GM12801 (cell line): ENCODE measurements around the gene KCNMA1.

Experiments
- TF ChIP-seq, protein P1 (sequence below): IDR thresholded peaks from one replicate; pipeline ENCODE4 v1.5.1; 2011; ENCODE audit warnings: control low read depth; ENCODE audit not compliant: insufficient read length; ENCODE audit errors: extremely low read depth

The KCNMA1 gene

DNA sequence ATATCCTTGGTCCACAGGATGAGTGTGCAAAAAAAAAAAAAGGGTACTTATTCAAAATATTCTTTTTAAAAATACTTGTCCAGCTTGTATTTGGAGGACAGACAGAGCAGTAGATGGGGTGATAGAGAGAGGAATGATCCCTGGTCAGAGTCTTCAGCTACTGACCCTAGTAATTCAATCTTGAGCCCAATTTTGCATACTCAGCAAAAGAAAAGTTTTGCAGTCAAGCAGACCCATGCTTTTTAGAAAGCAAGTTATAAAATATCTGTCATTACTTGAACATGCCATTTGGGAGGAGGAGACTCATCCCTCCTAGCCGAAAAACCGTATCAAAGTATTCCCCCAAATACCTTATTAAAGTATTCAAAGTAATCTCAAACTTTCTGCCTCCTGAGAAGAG is 585.0 kb downstream of the KCNMA1 start:
- TF ChIP-seq, protein P1, sequence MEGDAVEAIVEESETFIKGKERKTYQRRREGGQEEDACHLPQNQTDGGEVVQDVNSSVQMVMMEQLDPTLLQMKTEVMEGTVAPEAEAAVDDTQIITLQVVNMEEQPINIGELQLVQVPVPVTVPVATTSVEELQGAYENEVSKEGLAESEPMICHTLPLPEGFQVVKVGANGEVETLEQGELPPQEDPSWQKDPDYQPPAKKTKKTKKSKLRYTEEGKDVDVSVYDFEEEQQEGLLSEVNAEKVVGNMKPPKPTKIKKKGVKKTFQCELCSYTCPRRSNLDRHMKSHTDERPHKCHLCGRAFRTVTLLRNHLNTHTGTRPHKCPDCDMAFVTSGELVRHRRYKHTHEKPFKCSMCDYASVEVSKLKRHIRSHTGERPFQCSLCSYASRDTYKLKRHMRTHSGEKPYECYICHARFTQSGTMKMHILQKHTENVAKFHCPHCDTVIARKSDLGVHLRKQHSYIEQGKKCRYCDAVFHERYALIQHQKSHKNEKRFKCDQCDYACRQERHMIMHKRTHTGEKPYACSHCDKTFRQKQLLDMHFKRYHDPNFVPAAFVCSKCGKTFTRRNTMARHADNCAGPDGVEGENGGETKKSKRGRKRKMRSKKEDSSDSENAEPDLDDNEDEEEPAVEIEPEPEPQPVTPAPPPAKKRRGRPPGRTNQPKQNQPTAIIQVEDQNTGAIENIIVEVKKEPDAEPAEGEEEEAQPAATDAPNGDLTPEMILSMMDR: no peak

- TF ChIP-seq, protein P1: no peak
Observed at GRCh38 chr10:77051837-77052236, 585.8 kb downstream of the KCNMA1 start.

DNA sequence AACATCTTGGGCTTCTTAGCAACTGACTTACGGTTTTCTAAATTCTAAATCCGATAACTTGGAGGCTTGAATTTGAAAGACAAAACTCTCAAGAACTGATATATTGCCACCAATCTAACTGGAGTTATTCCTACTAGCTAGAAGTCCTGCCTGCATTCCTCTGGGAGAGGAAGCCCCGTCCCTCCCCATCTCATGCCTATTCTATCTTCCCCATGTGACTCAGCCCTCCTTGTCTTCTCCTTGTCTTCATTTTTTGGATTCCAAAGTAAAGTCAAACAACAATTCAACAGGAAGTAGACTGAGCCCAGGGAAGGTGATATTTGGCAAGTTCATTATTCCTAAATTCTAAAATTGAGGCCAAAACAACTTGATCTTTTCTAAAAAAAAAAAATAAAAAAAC is 587.7 kb downstream of the KCNMA1 start:
- TF ChIP-seq, protein P1: no peak

DNA sequence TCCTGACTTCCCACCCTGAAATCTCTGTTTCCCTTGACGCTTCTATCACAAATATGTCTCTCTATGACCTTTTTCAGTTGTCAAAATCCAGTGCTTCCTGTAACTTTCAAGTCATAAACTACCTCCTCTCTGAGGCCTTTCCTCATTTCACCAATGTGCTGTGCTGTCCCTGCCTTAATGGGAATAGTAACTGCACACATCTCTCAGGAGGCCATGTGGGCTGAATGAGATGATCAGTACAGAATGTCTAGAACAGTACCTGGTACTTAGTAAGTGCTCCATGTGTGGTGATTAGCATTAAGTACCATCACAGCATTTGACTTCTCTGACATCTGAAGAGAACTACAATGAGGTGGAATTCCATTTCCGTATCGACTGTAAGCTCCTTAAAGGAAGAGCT is 588.5 kb downstream of the KCNMA1 start:
- TF ChIP-seq, protein P1: no peak

DNA sequence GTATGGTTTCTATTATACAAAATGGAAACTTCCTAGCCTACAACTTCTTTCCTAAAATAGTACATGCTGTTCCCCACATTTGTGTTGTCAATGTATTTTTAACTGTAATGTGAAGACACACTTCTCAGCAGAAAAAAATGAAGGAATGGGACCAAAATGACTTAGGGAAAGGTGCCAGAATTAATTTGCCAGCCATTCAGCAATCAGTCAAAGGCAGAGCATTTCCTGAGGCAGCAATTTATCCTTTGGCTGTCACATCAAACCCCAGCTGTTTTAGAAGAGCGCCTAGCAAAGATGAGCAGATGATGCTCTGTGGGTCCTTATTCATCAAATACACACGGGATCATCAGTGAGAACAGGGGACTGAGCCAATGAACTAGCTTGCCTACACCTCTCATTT is 592.5 kb downstream of the KCNMA1 start:
- TF ChIP-seq, protein P1: no peak

DNA sequence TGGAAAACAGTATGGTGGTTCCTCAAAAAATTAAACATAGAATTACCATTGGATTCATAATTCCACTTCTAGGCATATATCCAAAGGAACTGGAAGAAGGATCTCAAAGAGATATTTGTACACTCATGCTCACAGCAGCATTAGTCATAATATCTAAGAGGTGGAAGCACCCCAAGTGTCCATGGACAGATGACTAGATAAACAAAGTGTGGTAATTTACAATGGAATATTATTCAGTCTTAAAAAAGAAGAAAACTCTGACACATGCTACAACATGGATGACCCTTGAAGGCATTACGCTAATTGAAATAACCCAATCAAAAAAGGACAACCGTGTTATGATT is 594.2 kb downstream of the KCNMA1 start:
- TF ChIP-seq, protein P1: no peak

GRCh38 chr10:77042706-77043419 is 594.7 kb downstream of the KCNMA1 start:
- TF ChIP-seq, protein P1: no peak
